ENCODE data around the gene CAMK2G. TPM values are rescaled to one million over a fixed set of nuclear protein-coding genes. Genes with fewer than 3 reads are reported as not detected.

Gene CAMK2G
- polyA plus RNA-seq, 1 of the 3 experiments (the other 2 are of a cell fraction): 41.4 TPM

DNA sequence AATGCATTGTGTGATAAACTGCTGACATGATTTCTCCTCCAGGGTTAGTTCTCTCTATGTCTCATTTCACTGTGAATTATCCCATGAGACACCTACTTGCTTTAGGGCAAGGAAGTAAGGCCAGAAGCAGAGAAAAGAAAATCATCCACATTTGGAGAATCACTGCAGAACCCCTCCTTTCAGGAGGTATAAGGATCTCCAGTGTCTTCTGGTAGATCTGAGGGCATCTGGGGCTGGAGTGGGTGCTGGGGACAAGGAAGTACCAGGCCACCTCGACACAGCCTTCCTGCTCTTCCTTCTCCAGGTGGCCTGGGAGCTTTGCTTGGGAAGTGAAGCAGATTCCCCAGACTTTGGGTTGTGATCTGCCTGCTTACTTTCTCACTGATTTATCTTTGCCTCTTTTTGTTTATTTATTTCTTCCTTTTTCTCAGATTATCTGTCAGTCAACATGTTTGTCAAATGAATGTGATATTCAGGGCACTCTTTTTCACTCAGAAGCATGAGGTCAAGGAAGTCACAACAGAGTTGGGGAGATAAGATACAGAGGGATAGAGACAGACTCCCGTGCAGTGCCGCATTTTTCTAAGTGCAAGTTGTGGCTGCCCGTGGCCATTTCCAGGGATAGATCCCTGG, 12.4 kb upstream of the CAMK2G start:
- Histone ChIP-seq H3K36me3 (replicated peaks in 1 of 2; ENCODE audit: control insufficient read depth in 1 of 2, insufficient read depth in 2 of 2, low read length in 1 of 2) (no peaks in the 10 kb centered on the region), H3K9ac (peak overlapping the region; percentile 71), H2AFZ (ENCODE audit: low read depth) (peak overlapping the region; percentile 60; the same call in 1 of the 2 replicates), H3K27ac (ENCODE audit: low read depth in 2 of 2, low read length in 1 of 2) (peak overlapping the region; percentile 84 to 98; a peak in 3 of 4 replicates), H3K4me1 (ENCODE audit: control insufficient read depth in 1 of 2, insufficient read depth in 2 of 2, low read depth in 1 of 2, low read length in 1 of 2) (peaks cover 22 to 31% of the 10 kb centered on the region in 2 experiments; a peak in 3 of 4 replicates), H4K20me1 (ENCODE audit: insufficient read depth) (no peaks in the 10 kb centered on the region), H3K27me3 (ENCODE audit: insufficient read depth) (no peaks in the 10 kb centered on the region), H3K9me3 (no peaks in the 10 kb centered on the region), H3K9me2 (no peaks in the 10 kb centered on the region), H3K4me3 (ENCODE audit: low read depth in 2 of 2, low read length in 1 of 2) (peak overlapping the region in 1 of 2 experiments; percentile 55; a peak in 1 of 4 replicates), H3K4me2 (peak overlapping the region; percentile 89), H3K79me2 (ENCODE audit: insufficient read depth) (no peaks in the 10 kb centered on the region), H3F3A (replicated peaks; ENCODE audit: insufficient read depth) (peaks cover 27% of the 10 kb centered on the region)
- no peak for DNase-seq
- TF ChIP-seq, protein P1, sequence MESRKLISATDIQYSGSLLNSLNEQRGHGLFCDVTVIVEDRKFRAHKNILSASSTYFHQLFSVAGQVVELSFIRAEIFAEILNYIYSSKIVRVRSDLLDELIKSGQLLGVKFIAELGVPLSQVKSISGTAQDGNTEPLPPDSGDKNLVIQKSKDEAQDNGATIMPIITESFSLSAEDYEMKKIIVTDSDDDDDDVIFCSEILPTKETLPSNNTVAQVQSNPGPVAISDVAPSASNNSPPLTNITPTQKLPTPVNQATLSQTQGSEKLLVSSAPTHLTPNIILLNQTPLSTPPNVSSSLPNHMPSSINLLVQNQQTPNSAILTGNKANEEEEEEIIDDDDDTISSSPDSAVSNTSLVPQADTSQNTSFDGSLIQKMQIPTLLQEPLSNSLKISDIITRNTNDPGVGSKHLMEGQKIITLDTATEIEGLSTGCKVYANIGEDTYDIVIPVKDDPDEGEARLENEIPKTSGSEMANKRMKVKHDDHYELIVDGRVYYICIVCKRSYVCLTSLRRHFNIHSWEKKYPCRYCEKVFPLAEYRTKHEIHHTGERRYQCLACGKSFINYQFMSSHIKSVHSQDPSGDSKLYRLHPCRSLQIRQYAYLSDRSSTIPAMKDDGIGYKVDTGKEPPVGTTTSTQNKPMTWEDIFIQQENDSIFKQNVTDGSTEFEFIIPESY (IDR thresholded peaks at IDR 0.05; ENCODE audit: borderline replicate concordance, low read depth): no peak
- TF ChIP-seq RXRA (IDR thresholded peaks at IDR 0.05; ENCODE audit: borderline replicate concordance, low read depth) (no peak), GATA2 (CRISPR knock-in tag; IDR thresholded peaks at IDR 0.05) (no peak), YY1 (IDR thresholded peaks at IDR 0.05; ENCODE audit: low read depth) (no peak), MEF2A (IDR thresholded peaks at IDR 0.05; ENCODE audit: borderline replicate concordance, low read depth) (no peak), RCOR1 (IDR thresholded peaks at IDR 0.05; ENCODE audit: low read length) (no peak), MXI1 (IDR thresholded peaks at IDR 0.05; ENCODE audit: low read depth, low read length) (no peak), JUND (IDR thresholded peaks at IDR 0.05) (no peak), POLR2AphosphoS5 (IDR thresholded peaks at IDR 0.05; ENCODE audit: low read depth, low read length) (no peak), NRF1 (IDR thresholded peaks at IDR 0.05; ENCODE audit: low read depth, low read length) (no peak), GABPA (IDR thresholded peaks at IDR 0.05; ENCODE audit: low read depth) (no peak), NFIC (IDR thresholded peaks at IDR 0.05; ENCODE audit: borderline replicate concordance) (no peak), FOXJ3 (CRISPR knock-in tag; IDR thresholded peaks at IDR 0.05) (no peak), FOSL2 (IDR thresholded peaks at IDR 0.05; ENCODE audit: borderline replicate concordance, low read depth) (no peak)
- 38% methylated on average over 4 of the region's 4 CpGs for WGBS (ENCODE audit: low lambda C conversion rate)
- ChIA-PET POLR2A (interaction anchor here (0.7 to 1.2 kb wide), 3 partner anchors 54 to 194 kb away, joined by 3 to 4 read pairs (median 4); no protein-coding TSS in a partner anchor), CTCF (interaction anchor here (0.5 to 37.3 kb wide), 63 partner anchors 8 to 1350 kb away, joined by 3 to 753 read pairs (median 4); partner anchors contain the start of genes CAMK2G and PLAU)

DNA sequence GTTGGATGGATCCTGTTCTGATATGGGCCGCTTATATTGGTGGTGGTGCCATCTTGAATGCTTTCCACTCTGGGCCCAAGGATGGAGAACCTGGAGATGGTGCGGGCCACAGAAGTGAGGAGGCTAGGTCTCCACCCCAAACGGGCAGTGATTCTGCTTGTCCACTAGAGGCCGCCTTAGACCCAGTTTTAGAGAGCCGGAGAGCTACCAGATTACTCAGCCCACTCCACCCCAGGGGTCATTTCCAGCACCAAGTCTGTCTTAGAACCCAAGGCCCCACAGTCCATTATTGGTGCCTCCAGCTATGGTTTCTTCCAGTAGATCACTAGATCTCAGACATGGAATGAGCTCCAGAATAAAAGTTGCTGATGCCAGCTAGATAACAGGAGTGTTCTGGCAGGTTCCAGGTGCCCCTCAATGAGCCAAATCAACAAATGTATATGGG, 11.8 kb upstream of the CAMK2G start:
- H3K9me3 ChIP-seq: no peaks in the 10 kb centered on the region
- POLR2A ChIA-PET: interaction anchor here (0.7 to 0.9 kb wide), 2 partner anchors 54 to 195 kb away, joined by 3 to 4 read pairs; no protein-coding TSS in a partner anchor
- H3K79me2 ChIP-seq (ENCODE audit: insufficient read depth): no peaks in the 10 kb centered on the region
- no peaks in the 10 kb centered on the region for H3K9me2 ChIP-seq
- peaks cover 33% of the 10 kb centered on the region for H3F3A ChIP-seq (replicated peaks; ENCODE audit: insufficient read depth)
- H2AFZ ChIP-seq (ENCODE audit: low read depth): peak overlapping the region; percentile 60; the same call in 1 of the 2 replicates
- H3K4me2 ChIP-seq: peak overlapping the region; percentile 89
- no peaks in the 10 kb centered on the region for H3K27me3 ChIP-seq (ENCODE audit: insufficient read depth)
- H3K4me1 ChIP-seq (ENCODE audit: control insufficient read depth in 1 of 2, insufficient read depth in 2 of 2, low read depth in 1 of 2, low read length in 1 of 2): peaks cover 22 to 31% of the 10 kb centered on the region in 2 experiments; a peak in 3 of 4 replicates
- CTCF ChIA-PET: interaction anchor here (0.5 to 37.3 kb wide), 59 partner anchors 8 to 1351 kb away, joined by 3 to 753 read pairs (median 4); partner anchors contain the start of genes CAMK2G and PLAU
- peak overlapping the region in 1 of 2 experiments; percentile 27; a peak in 1 of 4 replicates for H3K4me3 ChIP-seq (ENCODE audit: low read depth in 2 of 2, low read length in 1 of 2)
- peak overlapping the region; percentile 84 to 98; a peak in 3 of 4 replicates for H3K27ac ChIP-seq (ENCODE audit: low read depth in 2 of 2, low read length in 1 of 2)
- H4K20me1 ChIP-seq (ENCODE audit: insufficient read depth): no peaks in the 10 kb centered on the region
- TF ChIP-seq, protein P2, sequence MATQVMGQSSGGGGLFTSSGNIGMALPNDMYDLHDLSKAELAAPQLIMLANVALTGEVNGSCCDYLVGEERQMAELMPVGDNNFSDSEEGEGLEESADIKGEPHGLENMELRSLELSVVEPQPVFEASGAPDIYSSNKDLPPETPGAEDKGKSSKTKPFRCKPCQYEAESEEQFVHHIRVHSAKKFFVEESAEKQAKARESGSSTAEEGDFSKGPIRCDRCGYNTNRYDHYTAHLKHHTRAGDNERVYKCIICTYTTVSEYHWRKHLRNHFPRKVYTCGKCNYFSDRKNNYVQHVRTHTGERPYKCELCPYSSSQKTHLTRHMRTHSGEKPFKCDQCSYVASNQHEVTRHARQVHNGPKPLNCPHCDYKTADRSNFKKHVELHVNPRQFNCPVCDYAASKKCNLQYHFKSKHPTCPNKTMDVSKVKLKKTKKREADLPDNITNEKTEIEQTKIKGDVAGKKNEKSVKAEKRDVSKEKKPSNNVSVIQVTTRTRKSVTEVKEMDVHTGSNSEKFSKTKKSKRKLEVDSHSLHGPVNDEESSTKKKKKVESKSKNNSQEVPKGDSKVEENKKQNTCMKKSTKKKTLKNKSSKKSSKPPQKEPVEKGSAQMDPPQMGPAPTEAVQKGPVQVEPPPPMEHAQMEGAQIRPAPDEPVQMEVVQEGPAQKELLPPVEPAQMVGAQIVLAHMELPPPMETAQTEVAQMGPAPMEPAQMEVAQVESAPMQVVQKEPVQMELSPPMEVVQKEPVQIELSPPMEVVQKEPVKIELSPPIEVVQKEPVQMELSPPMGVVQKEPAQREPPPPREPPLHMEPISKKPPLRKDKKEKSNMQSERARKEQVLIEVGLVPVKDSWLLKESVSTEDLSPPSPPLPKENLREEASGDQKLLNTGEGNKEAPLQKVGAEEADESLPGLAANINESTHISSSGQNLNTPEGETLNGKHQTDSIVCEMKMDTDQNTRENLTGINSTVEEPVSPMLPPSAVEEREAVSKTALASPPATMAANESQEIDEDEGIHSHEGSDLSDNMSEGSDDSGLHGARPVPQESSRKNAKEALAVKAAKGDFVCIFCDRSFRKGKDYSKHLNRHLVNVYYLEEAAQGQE (IDR thresholded peaks at IDR 0.05; ENCODE audit: low read depth, low read length): 0 out of 2 replicates have a peak, but pooled peaks have one; percentile 10
- TF ChIP-seq, protein P3, sequence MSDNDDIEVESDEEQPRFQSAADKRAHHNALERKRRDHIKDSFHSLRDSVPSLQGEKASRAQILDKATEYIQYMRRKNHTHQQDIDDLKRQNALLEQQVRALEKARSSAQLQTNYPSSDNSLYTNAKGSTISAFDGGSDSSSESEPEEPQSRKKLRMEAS (IDR thresholded peaks at IDR 0.05; ENCODE audit: low read depth): no peak
- TF ChIP-seq RAD21 (IDR thresholded peaks at IDR 0.05; ENCODE audit: low read length) (peak; percentile 95), RCOR1 (IDR thresholded peaks at IDR 0.05; ENCODE audit: low read length) (no peak), GATA2 (CRISPR knock-in tag; IDR thresholded peaks at IDR 0.05) (peak; percentile 12; the same call in 1 of the 2 replicates), SMC3 (IDR thresholded peaks at IDR 0.05; ENCODE audit: low read depth, low read length) (peak; percentile 96)
- TF ChIP-seq, protein P4, sequence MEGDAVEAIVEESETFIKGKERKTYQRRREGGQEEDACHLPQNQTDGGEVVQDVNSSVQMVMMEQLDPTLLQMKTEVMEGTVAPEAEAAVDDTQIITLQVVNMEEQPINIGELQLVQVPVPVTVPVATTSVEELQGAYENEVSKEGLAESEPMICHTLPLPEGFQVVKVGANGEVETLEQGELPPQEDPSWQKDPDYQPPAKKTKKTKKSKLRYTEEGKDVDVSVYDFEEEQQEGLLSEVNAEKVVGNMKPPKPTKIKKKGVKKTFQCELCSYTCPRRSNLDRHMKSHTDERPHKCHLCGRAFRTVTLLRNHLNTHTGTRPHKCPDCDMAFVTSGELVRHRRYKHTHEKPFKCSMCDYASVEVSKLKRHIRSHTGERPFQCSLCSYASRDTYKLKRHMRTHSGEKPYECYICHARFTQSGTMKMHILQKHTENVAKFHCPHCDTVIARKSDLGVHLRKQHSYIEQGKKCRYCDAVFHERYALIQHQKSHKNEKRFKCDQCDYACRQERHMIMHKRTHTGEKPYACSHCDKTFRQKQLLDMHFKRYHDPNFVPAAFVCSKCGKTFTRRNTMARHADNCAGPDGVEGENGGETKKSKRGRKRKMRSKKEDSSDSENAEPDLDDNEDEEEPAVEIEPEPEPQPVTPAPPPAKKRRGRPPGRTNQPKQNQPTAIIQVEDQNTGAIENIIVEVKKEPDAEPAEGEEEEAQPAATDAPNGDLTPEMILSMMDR (IDR thresholded peaks at IDR 0.05): peak; percentile 90
- WGBS (ENCODE audit: low lambda C conversion rate): 13% methylated on average over 3 of the region's 5 CpGs
- peak; percentile 83 for DNase-seq
- peak overlapping the region; percentile 71; the same call in 1 of the 2 replicates for H3K9ac ChIP-seq
- H3K36me3 ChIP-seq (replicated peaks in 1 of 2; ENCODE audit: control insufficient read depth in 1 of 2, insufficient read depth in 2 of 2, low read length in 1 of 2): no peaks in the 10 kb centered on the region
